Liver (tissue), 3 donors: Measurements from ENCODE around the gene DDX1.

Experiments used
- EGR1 ChIP-seq, 2 donors: IDR thresholded peaks; 2 replicates each; pipeline ENCODE4 v1.6.1; 2016 to 2018; ENCODE audit warnings: antibody characterized with exemption in 2 of 2, low read depth in 2 of 2
- HNF4G ChIP-seq: IDR thresholded peaks from 2 replicates; pipeline ENCODE4 v1.6.1; 2016; ENCODE audit warnings: antibody characterized with exemption
- NR2F2 ChIP-seq: IDR thresholded peaks from 2 replicates; pipeline ENCODE4 v1.6.1; 2016; ENCODE audit warnings: antibody characterized with exemption
- SP1 ChIP-seq: IDR thresholded peaks from 2 replicates; pipeline ENCODE4 v1.6.1; 2018; ENCODE audit warnings: antibody characterized with exemption, mild to moderate bottlenecking
- TAF1 ChIP-seq: conservative IDR thresholded peaks from 2 replicates; pipeline ENCODE4 v1.6.1; 2016; ENCODE audit warnings: antibody characterized with exemption, mild to moderate bottlenecking
- TF ChIP-seq, protein P1 (sequence below): fragments of 150-350 bp; IDR thresholded peaks from 2 replicates; pipeline ENCODE4 v1.5.1; 2017; ENCODE audit warnings: improper control_type of control experiment, low read depth, low read length; ENCODE audit not compliant: missing input control
- donor health status: healthy.
- donor health status: healthy.

DNA sequence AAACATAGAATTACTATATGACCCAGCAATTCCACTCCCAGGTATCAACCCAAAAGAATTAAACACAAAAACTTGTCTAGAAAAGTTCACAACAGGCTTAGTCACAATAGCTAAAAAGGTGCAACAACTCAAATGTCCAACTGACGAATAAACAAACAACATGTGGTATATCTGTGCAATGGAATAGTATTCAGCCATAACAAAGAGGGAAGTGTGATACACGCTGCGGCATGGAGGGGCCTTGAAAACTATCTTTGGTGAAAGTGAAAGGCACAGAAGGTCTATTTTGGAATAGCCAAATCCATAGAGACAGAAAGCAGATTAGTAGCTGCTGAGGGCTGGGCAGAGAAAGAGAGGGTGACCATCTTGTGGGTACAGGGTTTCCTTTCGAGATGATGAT lies 72.1 kb downstream of the DDX1 start:
- TF ChIP-seq, protein P1, sequence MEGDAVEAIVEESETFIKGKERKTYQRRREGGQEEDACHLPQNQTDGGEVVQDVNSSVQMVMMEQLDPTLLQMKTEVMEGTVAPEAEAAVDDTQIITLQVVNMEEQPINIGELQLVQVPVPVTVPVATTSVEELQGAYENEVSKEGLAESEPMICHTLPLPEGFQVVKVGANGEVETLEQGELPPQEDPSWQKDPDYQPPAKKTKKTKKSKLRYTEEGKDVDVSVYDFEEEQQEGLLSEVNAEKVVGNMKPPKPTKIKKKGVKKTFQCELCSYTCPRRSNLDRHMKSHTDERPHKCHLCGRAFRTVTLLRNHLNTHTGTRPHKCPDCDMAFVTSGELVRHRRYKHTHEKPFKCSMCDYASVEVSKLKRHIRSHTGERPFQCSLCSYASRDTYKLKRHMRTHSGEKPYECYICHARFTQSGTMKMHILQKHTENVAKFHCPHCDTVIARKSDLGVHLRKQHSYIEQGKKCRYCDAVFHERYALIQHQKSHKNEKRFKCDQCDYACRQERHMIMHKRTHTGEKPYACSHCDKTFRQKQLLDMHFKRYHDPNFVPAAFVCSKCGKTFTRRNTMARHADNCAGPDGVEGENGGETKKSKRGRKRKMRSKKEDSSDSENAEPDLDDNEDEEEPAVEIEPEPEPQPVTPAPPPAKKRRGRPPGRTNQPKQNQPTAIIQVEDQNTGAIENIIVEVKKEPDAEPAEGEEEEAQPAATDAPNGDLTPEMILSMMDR, result no peak
- TF ChIP-seq TAF1, result no peak
- no peak for TF ChIP-seq NR2F2
- no peak for TF ChIP-seq SP1
- TF ChIP-seq HNF4G, result no peak
- no peak for TF ChIP-seq EGR1 (IDR thresholded peaks at IDR 0.05; ENCODE audit: low read depth in 2 of 2)
